WTC11 (cell line): Measurements from ENCODE around the gene MIEF1.

ENCODE experiments used
- ATF3 ChIP-seq: sonication (generic); formaldehyde crosslinking; conservative IDR thresholded peaks from 2 replicates; pipeline ENCODE4 v1.8.1; 2022; ENCODE audit warnings: mild to moderate bottlenecking, missing genetic modification reagents
- CTCF ChIP-seq: fragments of 200-600 bp; IDR thresholded peaks from 2 replicates; pipeline ENCODE4 v1.8.0; 2022; ENCODE audit warnings: antibody characterized with exemption
- E2F5 ChIP-seq: sonication (generic); formaldehyde crosslinking; IDR thresholded peaks from 2 replicates; pipeline ENCODE4 v1.8.1; 2022; ENCODE audit warnings: mild to moderate bottlenecking, moderate library complexity, missing genetic modification reagents
- ESRRA ChIP-seq: sonication (generic); formaldehyde crosslinking; IDR thresholded peaks from 2 replicates; pipeline ENCODE4 v1.8.1; 2022; ENCODE audit warnings: mild to moderate bottlenecking, missing genetic modification reagents, borderline replicate concordance
- MLX ChIP-seq: sonication (generic); formaldehyde crosslinking; IDR thresholded peaks from 2 replicates; pipeline ENCODE4 v1.8.1; 2023; ENCODE audit warnings: mild to moderate bottlenecking, missing genetic modification reagents, moderate library complexity
- NFYB ChIP-seq: sonication (generic); formaldehyde crosslinking; conservative IDR thresholded peaks from 2 replicates; pipeline ENCODE4 v1.8.0; 2022; ENCODE audit warnings: low read depth, missing genetic modification reagents
- ZNF263 ChIP-seq: sonication (generic); formaldehyde crosslinking; IDR thresholded peaks from 2 replicates; pipeline ENCODE4 v1.8.1; 2022; ENCODE audit warnings: low read depth, mild to moderate bottlenecking, moderate library complexity, missing genetic modification reagents

DNA sequence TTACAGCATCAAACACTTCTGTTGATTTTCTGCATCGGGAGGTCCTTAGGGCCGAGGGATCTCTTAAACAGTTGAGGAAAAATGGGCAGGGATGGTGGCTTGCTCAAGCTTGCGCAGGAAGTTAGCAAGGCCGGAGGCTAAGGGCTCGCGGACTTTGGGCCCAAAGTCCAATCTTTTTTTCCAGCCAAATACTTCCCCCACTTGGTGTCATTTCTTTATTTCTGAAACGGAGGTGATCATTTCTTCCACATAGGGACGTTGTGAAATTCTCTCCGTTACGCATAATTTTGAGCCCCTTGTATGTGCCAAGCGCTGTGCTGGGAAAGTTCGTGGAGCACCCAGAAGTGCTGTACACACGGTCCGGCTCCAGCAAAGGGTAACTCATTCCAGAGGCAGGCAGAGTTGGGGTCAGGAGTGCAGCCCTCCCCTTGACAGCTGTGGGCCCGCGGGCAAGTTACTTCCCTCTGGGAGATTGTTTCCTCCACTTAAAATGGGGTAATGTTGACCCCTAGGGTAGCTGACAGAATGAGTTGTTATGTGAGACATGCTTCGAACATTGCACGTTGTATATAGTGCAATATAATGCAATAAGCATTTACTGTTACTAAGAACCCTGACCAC, 809 bp downstream of the MIEF1 start:
- TF ChIP-seq NFYB (CRISPR knock-in tag) (no peak), CTCF (no peak), ESRRA (CRISPR knock-in tag) (no peak), E2F5 (CRISPR knock-in tag) (no peak), MLX (CRISPR knock-in tag) (no peak), ATF3 (no peak), ZNF263 (CRISPR knock-in tag) (no peak)
